HG02588 (cell line): Measurements from ENCODE around the gene TNFSF11.

Experiments
- ATAC-seq: cut with Tn5 transposase; IDR thresholded peaks from one replicate; pipeline ENCODE4 v1.9.1; 2021; ENCODE audit warnings: mild to moderate bottlenecking, moderate library complexity; ENCODE audit not compliant: unreplicated experiment

Gene TNFSF11

DNA sequence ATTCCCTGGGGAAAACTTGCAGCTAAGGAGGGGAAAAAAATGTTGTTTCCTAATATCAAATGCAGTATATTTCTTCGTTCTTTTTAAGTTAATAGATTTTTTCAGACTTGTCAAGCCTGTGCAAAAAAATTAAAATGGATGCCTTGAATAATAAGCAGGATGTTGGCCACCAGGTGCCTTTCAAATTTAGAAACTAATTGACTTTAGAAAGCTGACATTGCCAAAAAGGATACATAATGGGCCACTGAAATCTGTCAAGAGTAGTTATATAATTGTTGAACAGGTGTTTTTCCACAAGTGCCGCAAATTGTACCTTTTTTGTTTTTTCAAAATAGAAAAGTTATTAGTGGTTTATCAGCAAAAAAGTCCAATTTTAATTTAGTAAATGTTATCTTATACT is 33.6 kb downstream of the TNFSF11 start:
- ATAC-seq: no peak

GRCh38 chr13:42610649-42611048 is 36.7 kb downstream of the TNFSF11 start:
- no peak for ATAC-seq

- no peak for ATAC-seq
Measured at GRCh38 chr13:42611086-42611779, 37.3 kb downstream of the TNFSF11 start.

DNA sequence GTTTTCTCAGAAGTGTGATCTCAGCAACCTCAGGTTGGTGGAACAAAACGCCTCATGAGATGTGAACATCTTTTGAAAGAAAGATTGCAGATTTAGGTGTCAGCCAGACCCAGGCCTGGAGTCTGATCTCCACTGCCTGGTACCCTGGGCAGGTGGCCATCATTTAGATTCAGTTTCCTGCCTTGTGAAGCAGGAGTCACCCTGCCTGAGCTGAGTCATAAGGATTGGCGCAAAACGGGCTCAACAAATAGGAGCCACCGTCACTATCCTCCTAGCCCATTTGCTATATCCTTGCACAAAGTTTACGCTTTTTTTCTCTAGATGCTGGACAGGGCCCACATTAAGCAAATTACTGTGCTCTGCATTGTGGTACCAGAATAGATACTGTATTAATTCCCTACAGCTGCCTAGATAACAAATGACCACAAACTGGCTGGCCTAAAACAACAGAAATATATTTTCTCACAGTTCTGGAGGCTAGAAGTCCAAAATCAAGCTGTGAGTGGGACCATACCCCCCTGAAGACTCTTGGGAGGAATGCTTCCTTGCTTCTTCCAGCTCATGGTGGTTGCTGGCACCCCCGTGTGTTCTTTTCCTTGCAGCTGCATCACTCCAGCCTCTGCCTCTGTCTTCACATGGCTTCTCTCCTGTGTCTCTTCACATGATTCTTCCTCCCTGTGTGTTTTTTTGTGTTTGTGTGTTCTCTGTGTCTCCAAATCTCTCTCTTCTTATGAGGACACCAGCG is 38.2 kb downstream of the TNFSF11 start:
- ATAC-seq: no peak

GRCh38 chr13:42614436-42615035 is 40.6 kb downstream of the TNFSF11 start:
- no peak for ATAC-seq

DNA sequence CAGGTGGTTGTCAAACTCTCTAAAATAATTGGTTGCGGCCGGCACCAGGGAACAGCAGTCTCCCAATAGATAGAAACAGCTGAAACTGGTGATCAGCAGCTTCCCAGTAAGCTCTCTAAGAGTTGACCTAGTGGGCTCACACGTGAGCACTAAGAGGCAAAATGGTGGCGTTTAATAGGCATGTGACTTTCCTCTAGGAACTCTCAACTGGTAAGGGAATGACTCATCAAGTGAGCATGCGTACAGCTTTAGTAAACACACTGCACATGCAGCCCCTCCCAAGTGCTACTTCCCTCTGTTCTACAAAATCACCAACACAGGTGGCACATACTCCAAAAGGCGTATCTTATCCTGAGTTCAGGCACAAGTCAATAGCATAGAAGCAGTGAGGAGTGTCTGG is 41.7 kb downstream of the TNFSF11 start:
- ATAC-seq: no peak

DNA sequence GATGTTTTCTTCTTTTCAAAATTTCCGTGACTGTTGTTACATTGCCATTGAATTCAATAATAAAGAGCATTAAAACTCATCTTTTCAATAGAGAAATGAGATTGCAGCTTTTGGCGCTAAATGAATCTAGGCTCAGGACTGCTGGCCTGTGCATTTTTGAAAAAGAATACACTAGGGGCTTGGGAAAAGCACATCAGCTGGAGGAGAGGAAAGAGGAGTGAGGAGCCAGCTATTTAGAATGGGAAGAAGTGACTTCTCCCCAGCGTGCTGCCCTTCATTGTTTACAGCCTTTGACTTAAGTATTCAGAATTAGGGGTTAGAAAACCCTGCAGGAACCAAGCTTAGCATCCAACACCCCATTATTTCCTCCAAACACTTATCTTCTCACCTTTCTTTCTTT is 43.3 kb downstream of the TNFSF11 start:
- no peak for ATAC-seq

- no peak for ATAC-seq
Measured at GRCh38 chr13:42623916-42624315, 50.0 kb downstream of the TNFSF11 start.

DNA sequence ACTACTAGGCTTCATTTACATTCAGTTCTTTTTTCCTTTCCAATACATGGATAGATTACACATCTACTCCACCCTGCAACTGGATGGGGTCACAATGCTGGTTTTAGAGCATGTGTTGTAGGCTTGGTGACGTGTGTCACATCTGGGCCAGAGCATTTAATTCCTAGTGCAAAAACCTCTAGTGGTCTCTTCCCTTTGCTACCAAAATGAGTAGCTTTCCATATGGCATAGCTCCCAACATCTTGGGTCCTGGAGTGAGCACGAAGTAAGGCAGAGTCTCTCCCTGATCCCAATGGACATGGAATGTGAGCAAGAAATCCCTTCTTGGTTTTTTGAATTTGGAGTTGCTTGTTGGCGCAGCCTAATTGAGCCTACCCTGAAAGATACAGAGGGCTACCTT is 51.7 kb downstream of the TNFSF11 start:
- ATAC-seq: no peak

DNA sequence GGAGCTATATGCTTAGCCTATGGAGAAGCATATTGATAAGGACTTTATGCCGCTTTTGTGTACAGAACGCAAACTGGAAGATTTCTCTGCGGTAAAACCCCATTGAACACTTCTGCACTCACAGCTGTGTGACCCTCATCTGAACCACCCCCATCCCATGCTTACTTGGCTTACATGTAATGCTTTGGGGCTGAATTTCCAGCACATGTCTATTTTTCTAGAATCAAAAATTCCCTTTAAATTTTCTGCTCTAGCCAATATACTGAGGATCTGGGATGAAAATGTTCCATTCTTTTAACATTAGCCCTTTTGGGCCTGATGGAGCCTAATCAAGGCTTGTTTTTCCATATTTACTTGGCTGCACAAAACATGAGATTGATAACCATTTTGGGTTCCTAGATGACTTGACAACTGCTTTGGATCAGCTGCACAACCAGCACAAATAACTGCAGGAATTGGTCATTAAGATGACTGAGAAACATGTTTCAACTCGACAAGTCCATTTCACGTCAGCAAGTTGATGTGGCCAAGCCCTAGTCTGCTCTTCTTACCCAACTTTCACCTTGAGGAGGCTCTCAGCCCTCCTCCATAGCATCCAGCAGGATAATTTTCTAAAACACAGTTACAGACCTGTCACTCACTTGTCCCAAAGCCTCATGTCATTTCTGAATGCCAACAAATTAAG is 52.4 kb downstream of the TNFSF11 start:
- ATAC-seq: no peak

DNA sequence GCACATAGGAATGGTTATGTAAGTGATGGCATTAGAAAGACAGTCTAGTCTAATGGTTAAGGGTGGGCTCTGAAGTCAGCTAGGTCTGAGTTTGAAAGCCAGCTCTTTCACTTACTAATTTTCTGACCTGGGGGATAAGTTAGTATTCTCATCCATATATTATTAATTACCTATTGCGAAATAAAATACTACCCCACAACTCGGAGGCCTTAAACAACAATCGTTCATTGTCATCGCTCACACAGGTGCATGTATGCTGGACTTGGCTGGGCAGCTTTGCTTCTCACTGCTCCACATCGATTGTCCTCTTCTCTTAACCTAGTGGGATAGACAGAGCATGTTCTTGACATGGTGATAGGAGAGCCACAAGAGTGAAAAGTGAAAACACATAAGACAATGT is 54.7 kb downstream of the TNFSF11 start:
- ATAC-seq: no peak

- no peak for ATAC-seq
Measured at GRCh38 chr13:42631181-42631580, 57.2 kb downstream of the TNFSF11 start.

- no peak for ATAC-seq
Measured at GRCh38 chr13:42633495-42633894, 59.5 kb downstream of the TNFSF11 start.

GRCh38 chr13:42638101-42638500 is 64.1 kb downstream of the TNFSF11 start:
- no peak for ATAC-seq

- ATAC-seq: no peak
Measured at GRCh38 chr13:42638886-42639285, 64.9 kb downstream of the TNFSF11 start.

DNA sequence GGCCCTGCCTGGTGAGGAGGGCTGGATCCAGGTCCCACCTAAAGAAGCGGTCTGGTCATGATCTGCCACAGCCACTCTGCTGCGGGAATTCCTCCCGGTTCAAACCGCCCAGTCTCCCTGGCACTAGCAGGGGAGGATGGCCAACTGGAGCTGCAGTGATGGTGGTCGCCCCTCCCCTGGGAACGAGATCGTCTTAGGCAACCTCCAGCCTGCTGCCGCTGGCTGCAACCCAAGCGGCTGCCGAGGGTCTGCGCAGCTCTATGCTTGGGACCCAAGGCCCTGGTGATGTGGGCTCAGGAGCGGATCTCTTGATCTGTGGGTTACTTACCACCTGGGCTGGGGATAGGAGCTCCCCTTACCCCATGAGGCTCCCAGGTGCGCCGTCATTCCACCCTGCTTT is 69.1 kb downstream of the TNFSF11 start:
- no peak for ATAC-seq

GRCh38 chr13:42644841-42645240 is 70.9 kb downstream of the TNFSF11 start:
- ATAC-seq: no peak

- no peak for ATAC-seq
Measured at GRCh38 chr13:42645717-42646116, 71.8 kb downstream of the TNFSF11 start.

- ATAC-seq: no peak
Measured at GRCh38 chr13:42649141-42649540, 75.2 kb downstream of the TNFSF11 start.

- no peak for ATAC-seq
Measured at GRCh38 chr13:42649831-42650230, 75.9 kb downstream of the TNFSF11 start.

GRCh38 chr13:42650506-42650905 is 76.6 kb downstream of the TNFSF11 start:
- no peak for ATAC-seq
